GM23248 (cell line): ENCODE data around the gene OPTC. TPM values are rescaled to one million over a fixed set of nuclear protein-coding genes. Genes with fewer than 3 reads are reported as not detected.

Experiments
- DNase-seq: peaks from one replicate; pipeline ENCODE4 v3.0.0-alpha.2; 2015
- H2AFZ ChIP-seq: fragments of 200-600 bp; sonication (generic); 2 replicates; pipeline ENCODE4 v1.6.1; 2016; ENCODE audit warnings: antibody characterized with exemption
- H3F3A ChIP-seq: fragments of 200-600 bp; sonication (generic); 2 replicates; pipeline ENCODE4 v1.6.1; 2016; ENCODE audit warnings: mild to moderate bottlenecking, antibody characterized with exemption, mixed run types; ENCODE audit not compliant: insufficient read depth
- H3K27ac ChIP-seq: fragments of 200-600 bp; sonication (generic); 2 replicates; pipeline ENCODE4 v1.5.1; 2016; ENCODE audit warnings: mild to moderate bottlenecking
- H3K27me3 ChIP-seq: fragments of 200-600 bp; sonication (generic); replicated peaks from 2 replicates; pipeline ENCODE4 v1.6.1; 2016; ENCODE audit warnings: mild to moderate bottlenecking; ENCODE audit not compliant: insufficient read depth
- H3K36me3 ChIP-seq: fragments of 200-600 bp; sonication (generic); 2 replicates; pipeline ENCODE4 v1.6.1; 2016; ENCODE audit warnings: low read depth, mild to moderate bottlenecking
- H3K4me1 ChIP-seq: fragments of 200-600 bp; sonication (generic); 2 replicates; pipeline ENCODE4 v1.6.1; 2016; ENCODE audit warnings: mild to moderate bottlenecking; ENCODE audit not compliant: insufficient read depth
- H3K4me2 ChIP-seq: fragments of 200-600 bp; sonication (generic); one replicate; pipeline ENCODE4 v1.6.1; 2016; ENCODE audit warnings: mild to moderate bottlenecking; ENCODE audit not compliant: unreplicated experiment
- H3K4me3 ChIP-seq: fragments of 200-600 bp; sonication (generic); 2 replicates; pipeline ENCODE4 v1.5.1; 2016; ENCODE audit warnings: mild to moderate bottlenecking
- H3K79me2 ChIP-seq: fragments of 200-600 bp; sonication (generic); 2 replicates; pipeline ENCODE4 v1.6.1; 2016; ENCODE audit warnings: mild to moderate bottlenecking; ENCODE audit not compliant: insufficient read depth
- H3K9ac ChIP-seq: fragments of 200-600 bp; sonication (generic); 2 replicates; pipeline ENCODE4 v1.6.1; 2016; ENCODE audit warnings: mild to moderate bottlenecking
- H3K9me2 ChIP-seq: fragments of 200-600 bp; sonication (generic); 2 replicates; pipeline ENCODE4 v1.6.1; 2016; ENCODE audit warnings: mixed run types, mild to moderate bottlenecking, moderate library complexity; ENCODE audit not compliant: insufficient read depth
- H3K9me3 ChIP-seq: fragments of 200-600 bp; sonication (generic); one replicate; pipeline ENCODE4 v1.6.1; 2017; ENCODE audit warnings: low read depth
- H4K20me1 ChIP-seq: fragments of 200-600 bp; sonication (generic); 2 replicates; pipeline ENCODE4 v1.6.0; 2016; ENCODE audit not compliant: insufficient read depth
- EZH2 ChIP-seq: fragments of 200-600 bp; sonication (generic); IDR thresholded peaks from 2 replicates; pipeline ENCODE4 v1.6.1; 2018; ENCODE audit warnings: antibody characterized with exemption, mild to moderate bottlenecking; ENCODE audit not compliant: insufficient read depth, poor library complexity, severe bottlenecking
- EZH2phosphoT487 ChIP-seq: fragments of 200-600 bp; sonication (generic); IDR thresholded peaks from 2 replicates; pipeline ENCODE4 v1.6.1; 2018; ENCODE audit warnings: antibody characterized with exemption, moderate library complexity, mild to moderate bottlenecking, low read depth; ENCODE audit not compliant: insufficient read depth
- WGBS, 2 experiments: methylation state at CpG; one replicate each; pipeline ENCODE4 v1.1.6; 2015 to 2017; ENCODE audit warnings: low lambda C conversion rate in 2 of 2, low coverage in 1 of 2; ENCODE audit errors: missing lambda C conversion rate in 2 of 2; 5-methylcytosine and 5-hydroxymethylcytosine counted together
- in situ Hi-C: fragments of 300-500 bp; cut with MboI; formaldehyde crosslinking; loops from 2 replicates; pipeline ENCODE4 v1.15.0; 2020
- polyA plus RNA-seq: library from polyadenylated mRNA; unstranded; fragments of >200 nt; fragmentation: Nextera tagmentation; extraction: Ambion mirVana; gene quantifications from 2 replicates; pipeline ENCODE4 v1.2.1, GENCODE V29; 2016
- total RNA-seq: library from RNA; depleted of rRNA; stranded (reverse); fragments of >200 nt; shearing (Covaris generic); gene quantifications from 2 replicates; pipeline ENCODE4 v1.2.3, GENCODE V29; 2014

OPTC gene
- total and polyA plus RNA-seq, 2 experiments from 2014 or later: not detected

GRCh38 chr1:203507759-203508158 lies 13.8 kb downstream of the OPTC start:
- DNase-seq: no peak
- Histone ChIP-seq H3K4me1 (peaks cover 29% of the 10 kb centered on the region), H3K9me2 (no peaks in the 10 kb centered on the region), H4K20me1 (no peaks in the 10 kb centered on the region), H3K9ac (no peak overlapping the region), H3K27ac (no peak overlapping the region), H3K4me2 (no peak overlapping the region), H3K79me2 (no peaks in the 10 kb centered on the region), H3K27me3 (no peaks in the 10 kb centered on the region), H3K4me3 (no peak overlapping the region), H2AFZ (no peak overlapping the region), H3F3A (peaks cover 4% of the 10 kb centered on the region), H3K9me3 (no peaks in the 10 kb centered on the region), H3K36me3 (no peaks in the 10 kb centered on the region)
- TF ChIP-seq EZH2phosphoT487 (no peak), EZH2 (no peak)
- in situ Hi-C loops: no loop called here
- 27 to 38% methylated on average over 1 of the region's 1 CpG for WGBS, 2 experiments

- H3K27ac ChIP-seq: no peak overlapping the region
- H3K4me3 ChIP-seq: no peak overlapping the region
- H3K4me1 ChIP-seq: peaks cover 36% of the 10 kb centered on the region
- 97 to 98% methylated on average over 10 of the region's 10 CpGs for WGBS, 2 experiments
- H3K36me3 ChIP-seq: no peaks in the 10 kb centered on the region
- no peak overlapping the region for H3K9ac ChIP-seq
- no peaks in the 10 kb centered on the region for H3K9me2 ChIP-seq
- no peak for DNase-seq
- no peak overlapping the region for H3K4me2 ChIP-seq
- H2AFZ ChIP-seq: no peak overlapping the region
- in situ Hi-C loops: no loop called here
- no peaks in the 10 kb centered on the region for H3K79me2 ChIP-seq
- no peaks in the 10 kb centered on the region for H3K9me3 ChIP-seq
- no peaks in the 10 kb centered on the region for H3K27me3 ChIP-seq
- peaks cover 10% of the 10 kb centered on the region for H3F3A ChIP-seq
- no peaks in the 10 kb centered on the region for H4K20me1 ChIP-seq
- TF ChIP-seq EZH2phosphoT487 (no peak), EZH2 (no peak)
These were observed 14.6 kb downstream of the OPTC start for GRCh38 chr1:203508463-203509073.

- Histone ChIP-seq H3K79me2 (no peaks in the 10 kb centered on the region), H3K4me1 (peaks cover 42% of the 10 kb centered on the region), H3K27me3 (no peaks in the 10 kb centered on the region), H3K27ac (no peak overlapping the region), H3K4me2 (no peak overlapping the region), H3K9me3 (no peaks in the 10 kb centered on the region), H2AFZ (no peak overlapping the region), H4K20me1 (no peaks in the 10 kb centered on the region), H3K4me3 (no peak overlapping the region), H3K9me2 (no peaks in the 10 kb centered on the region), H3F3A (peaks cover 10% of the 10 kb centered on the region), H3K9ac (no peak overlapping the region), H3K36me3 (no peaks in the 10 kb centered on the region)
- DNase-seq: peak; percentile 18
- WGBS, 2 experiments: 59 to 83% methylated on average over 1 of the region's 1 CpG
- TF ChIP-seq EZH2: no peak
- TF ChIP-seq EZH2phosphoT487: no peak
- in situ Hi-C loops: no loop called here
These were observed 15.2 kb downstream of the OPTC start for GRCh38 chr1:203509135-203509534.

GRCh38 chr1:203511513-203511912 lies 17.6 kb downstream of the OPTC start:
- Histone ChIP-seq H3K9me2 (no peaks in the 10 kb centered on the region), H3K4me2 (no peak overlapping the region), H3K9ac (peak overlapping the region; percentile 80; the same call in 1 of the 2 replicates), H3K9me3 (no peaks in the 10 kb centered on the region), H3K27ac (no peak overlapping the region), H2AFZ (no peak overlapping the region), H3K4me3 (no peak overlapping the region), H3K36me3 (no peaks in the 10 kb centered on the region), H4K20me1 (no peaks in the 10 kb centered on the region), H3F3A (peaks cover 10% of the 10 kb centered on the region), H3K27me3 (no peaks in the 10 kb centered on the region), H3K79me2 (no peaks in the 10 kb centered on the region), H3K4me1 (peaks cover 43% of the 10 kb centered on the region)
- in situ Hi-C loops: no loop called here
- no peak for TF ChIP-seq EZH2phosphoT487
- no peak for DNase-seq
- WGBS, 2 experiments: 89 to 90% methylated on average over 6 of the region's 6 CpGs

GRCh38 chr1:203511930-203512329 lies 18.0 kb downstream of the OPTC start:
- Histone ChIP-seq H3K9ac (peak overlapping the region; percentile 80), H3K36me3 (no peaks in the 10 kb centered on the region), H3K9me3 (no peaks in the 10 kb centered on the region), H3K79me2 (no peaks in the 10 kb centered on the region), H3F3A (peaks cover 10% of the 10 kb centered on the region), H3K27me3 (no peaks in the 10 kb centered on the region), H3K27ac (peak overlapping the region; percentile 94), H3K4me1 (peaks cover 41% of the 10 kb centered on the region), H3K4me3 (no peak overlapping the region), H3K4me2 (peak overlapping the region; percentile 63), H3K9me2 (no peaks in the 10 kb centered on the region), H2AFZ (no peak overlapping the region), H4K20me1 (no peaks in the 10 kb centered on the region)
- DNase-seq: no peak
- in situ Hi-C loops: no loop called here
- WGBS, 2 experiments: 74 to 75% methylated on average over 4 of the region's 4 CpGs
- TF ChIP-seq EZH2 (no peak), EZH2phosphoT487 (no peak)
